GM06990 (cell line): Measurements from ENCODE around the gene FFAR3.
A peak's percentile ranks its signal among the peaks of the same experiment; 100 is the strongest.

ENCODE experiments used
- DNase-seq: peaks from one replicate; pipeline ENCODE4 v3.0.0-alpha.2; 2011; ENCODE audit not compliant: insufficient read length; ENCODE audit errors: extremely low read depth
- H3K27me3 ChIP-seq: replicated peaks from 2 replicates; pipeline ENCODE4 v1.6.0; 2011; ENCODE audit warnings: low read length; ENCODE audit not compliant: control insufficient read depth, insufficient read depth
- H3K36me3 ChIP-seq: 2 replicates; pipeline ENCODE4 v1.5.1; 2011; ENCODE audit warnings: low read length; ENCODE audit not compliant: control insufficient read depth, insufficient read depth
- H3K4me3 ChIP-seq: replicated peaks from 2 replicates; pipeline ENCODE4 v1.5.1; 2011; ENCODE audit warnings: low read depth, mild to moderate bottlenecking, control low read depth, low read length
- CTCF ChIP-seq: IDR thresholded peaks from 2 replicates; pipeline ENCODE4 v1.5.1; 2011; ENCODE audit warnings: low read length, control low read depth, mild to moderate bottlenecking, inconsistent platforms; ENCODE audit not compliant: insufficient read depth, poor library complexity, severe bottlenecking

FFAR3 gene

DNA sequence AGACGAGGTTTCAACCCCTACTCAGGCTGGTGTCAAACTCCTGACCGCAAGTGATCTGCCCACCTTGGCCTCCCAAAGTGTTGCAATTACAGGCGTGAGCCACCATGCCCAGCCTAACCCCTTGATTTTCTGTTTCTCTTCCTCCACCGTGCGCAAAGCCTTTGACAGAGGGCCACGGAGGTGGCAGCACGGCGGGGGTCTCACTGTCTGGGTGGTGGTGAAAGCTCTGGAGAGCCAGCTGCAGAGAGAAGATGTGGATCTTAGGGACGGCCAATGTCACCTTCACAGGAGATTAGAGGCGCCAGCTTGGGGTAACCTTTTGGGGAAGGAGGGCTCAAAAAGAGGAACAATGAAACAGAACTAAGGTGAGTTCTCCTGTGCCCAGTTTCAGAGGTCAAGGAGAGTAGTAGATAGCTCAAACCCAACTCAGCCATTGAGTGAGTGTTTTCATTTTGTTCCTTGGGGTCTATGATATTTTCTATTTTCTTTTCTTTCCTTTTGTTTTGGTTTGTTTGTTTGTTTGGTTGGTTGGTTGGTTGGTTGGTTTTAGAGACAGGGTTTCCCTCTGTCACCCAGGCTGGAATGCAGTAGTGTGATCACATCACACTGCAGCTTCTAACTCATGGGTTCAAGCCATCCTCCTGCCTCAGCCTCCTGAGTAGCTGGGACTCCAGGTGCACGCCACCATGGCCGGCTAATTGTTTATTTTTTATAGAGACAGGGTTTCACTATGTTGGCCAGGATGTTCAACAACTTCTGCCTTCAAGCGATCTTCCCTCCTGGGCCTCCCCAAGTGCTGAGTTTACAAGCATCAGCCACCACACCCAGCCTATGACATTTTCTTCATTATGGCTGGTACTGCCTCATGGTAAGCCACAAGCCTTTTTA lies 50.3 kb downstream of the FFAR3 start:
- no peak for TF ChIP-seq CTCF
- Histone ChIP-seq H3K4me3 (no peak overlapping the region), H3K36me3 (no peaks in the 10 kb centered on the region), H3K27me3 (no peaks in the 10 kb centered on the region)
- peak; percentile 64 for DNase-seq

- H3K27me3 ChIP-seq, result no peaks in the 10 kb centered on the region
- no peak for DNase-seq
- no peaks in the 10 kb centered on the region for H3K36me3 ChIP-seq
- H3K4me3 ChIP-seq, result no peak overlapping the region
- no peak for TF ChIP-seq CTCF
These were observed 50.9 kb downstream of the FFAR3 start for GRCh38 chr19:35409191-35409590.
